ENCODE data around the gene WDR45.

- TF ChIP-seq SMC3 (IDR thresholded peaks at IDR 0.05; ENCODE audit: low read depth, low read length): no peak
- no peak for TF ChIP-seq BHLHE40 (IDR thresholded peaks at IDR 0.05; ENCODE audit: low read depth, low read length)
- TF ChIP-seq CTCF (conservative IDR thresholded peaks at IDR 0.05; ENCODE audit: low read depth, low read length): no peak
- no peak for TF ChIP-seq POLR2A (IDR thresholded peaks at IDR 0.05; ENCODE audit: low read depth, low read length)
- TF ChIP-seq USF2 (IDR thresholded peaks at IDR 0.05; ENCODE audit: low read depth, low read length): no peak
- TF ChIP-seq RFX5 (IDR thresholded peaks at IDR 0.05; ENCODE audit: low read depth, low read length): no peak
- TF ChIP-seq CEBPB (IDR thresholded peaks at IDR 0.05; ENCODE audit: low read depth, low read length): no peak
- TF ChIP-seq MAZ (IDR thresholded peaks at IDR 0.05; ENCODE audit: borderline replicate concordance, low read depth, low read length): no peak
- TF ChIP-seq RCOR1 (IDR thresholded peaks at IDR 0.05; ENCODE audit: insufficient replicate concordance, low read length): no peak
- no peak for TF ChIP-seq MXI1 (IDR thresholded peaks at IDR 0.05; ENCODE audit: borderline replicate concordance, low read depth, low read length)
- TF ChIP-seq RAD21 (IDR thresholded peaks at IDR 0.05; ENCODE audit: low read length): no peak
- TF ChIP-seq FOS (IDR thresholded peaks at IDR 0.05; ENCODE audit: low read depth, low read length): no peak
- TF ChIP-seq MAFK (IDR thresholded peaks at IDR 0.05; ENCODE audit: low read depth, low read length): no peak
- no peak for TF ChIP-seq CHD1 (IDR thresholded peaks at IDR 0.05; ENCODE audit: low read depth, low read length)
These were observed 13.0 kb downstream of the WDR45 start for GRCh38 chrX:49066690-49067089.

All from IMR-90 (cell line).